VCaP (cell line): ENCODE data around the gene OPRL1.

Experiments
- H3K27ac ChIP-seq: fragments of 450-650 bp; 2 replicates; pipeline ENCODE4 v1.5.1; 2017
- TF ChIP-seq, protein P1 (sequence below): fragments of 450-650 bp; conservative IDR thresholded peaks from 2 replicates; pipeline ENCODE4 v1.5.1; 2017; ENCODE audit warnings: mild to moderate bottlenecking, moderate library complexity

The OPRL1 gene

DNA sequence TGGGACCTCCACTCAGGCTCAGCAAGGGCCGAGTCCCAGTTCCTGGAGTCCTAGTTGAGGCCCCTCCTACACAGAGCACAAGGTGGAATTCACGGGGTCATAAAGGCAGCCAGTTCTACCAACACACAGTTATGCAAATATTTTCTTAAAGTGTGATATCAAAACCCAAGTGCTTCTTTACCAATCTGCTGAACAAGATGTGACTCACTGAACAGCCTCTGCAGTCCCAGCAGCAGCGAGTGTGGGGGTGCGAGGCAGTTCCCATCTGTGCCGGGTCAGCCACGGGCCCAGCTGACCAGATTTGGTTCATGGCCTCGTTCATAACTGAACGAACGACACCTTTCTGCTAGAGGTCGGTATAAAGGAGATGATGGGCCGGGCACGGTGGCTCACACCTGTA lies 21.3 kb upstream of the OPRL1 start:
- TF ChIP-seq, protein P1, sequence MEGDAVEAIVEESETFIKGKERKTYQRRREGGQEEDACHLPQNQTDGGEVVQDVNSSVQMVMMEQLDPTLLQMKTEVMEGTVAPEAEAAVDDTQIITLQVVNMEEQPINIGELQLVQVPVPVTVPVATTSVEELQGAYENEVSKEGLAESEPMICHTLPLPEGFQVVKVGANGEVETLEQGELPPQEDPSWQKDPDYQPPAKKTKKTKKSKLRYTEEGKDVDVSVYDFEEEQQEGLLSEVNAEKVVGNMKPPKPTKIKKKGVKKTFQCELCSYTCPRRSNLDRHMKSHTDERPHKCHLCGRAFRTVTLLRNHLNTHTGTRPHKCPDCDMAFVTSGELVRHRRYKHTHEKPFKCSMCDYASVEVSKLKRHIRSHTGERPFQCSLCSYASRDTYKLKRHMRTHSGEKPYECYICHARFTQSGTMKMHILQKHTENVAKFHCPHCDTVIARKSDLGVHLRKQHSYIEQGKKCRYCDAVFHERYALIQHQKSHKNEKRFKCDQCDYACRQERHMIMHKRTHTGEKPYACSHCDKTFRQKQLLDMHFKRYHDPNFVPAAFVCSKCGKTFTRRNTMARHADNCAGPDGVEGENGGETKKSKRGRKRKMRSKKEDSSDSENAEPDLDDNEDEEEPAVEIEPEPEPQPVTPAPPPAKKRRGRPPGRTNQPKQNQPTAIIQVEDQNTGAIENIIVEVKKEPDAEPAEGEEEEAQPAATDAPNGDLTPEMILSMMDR: no peak
- peak overlapping the region; percentile 48 for H3K27ac ChIP-seq

DNA sequence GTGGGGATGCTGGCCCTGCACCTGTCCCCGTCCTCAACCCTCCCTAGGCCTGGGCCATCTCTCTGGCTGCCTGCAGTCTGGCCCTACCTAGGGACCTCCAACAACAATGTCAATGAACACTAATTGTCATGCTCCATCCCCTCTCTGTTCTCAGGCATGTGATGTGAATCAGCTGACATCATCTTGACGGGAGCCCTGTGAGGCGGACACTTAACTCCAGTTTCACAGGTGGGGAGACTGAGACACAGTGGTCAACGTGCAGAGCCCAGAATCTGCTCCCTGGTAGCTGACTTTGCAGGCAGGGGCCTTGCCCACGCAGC lies 17.6 kb upstream of the OPRL1 start:
- H3K27ac ChIP-seq: peak overlapping the region; percentile 87
- TF ChIP-seq, protein P1: no peak

DNA sequence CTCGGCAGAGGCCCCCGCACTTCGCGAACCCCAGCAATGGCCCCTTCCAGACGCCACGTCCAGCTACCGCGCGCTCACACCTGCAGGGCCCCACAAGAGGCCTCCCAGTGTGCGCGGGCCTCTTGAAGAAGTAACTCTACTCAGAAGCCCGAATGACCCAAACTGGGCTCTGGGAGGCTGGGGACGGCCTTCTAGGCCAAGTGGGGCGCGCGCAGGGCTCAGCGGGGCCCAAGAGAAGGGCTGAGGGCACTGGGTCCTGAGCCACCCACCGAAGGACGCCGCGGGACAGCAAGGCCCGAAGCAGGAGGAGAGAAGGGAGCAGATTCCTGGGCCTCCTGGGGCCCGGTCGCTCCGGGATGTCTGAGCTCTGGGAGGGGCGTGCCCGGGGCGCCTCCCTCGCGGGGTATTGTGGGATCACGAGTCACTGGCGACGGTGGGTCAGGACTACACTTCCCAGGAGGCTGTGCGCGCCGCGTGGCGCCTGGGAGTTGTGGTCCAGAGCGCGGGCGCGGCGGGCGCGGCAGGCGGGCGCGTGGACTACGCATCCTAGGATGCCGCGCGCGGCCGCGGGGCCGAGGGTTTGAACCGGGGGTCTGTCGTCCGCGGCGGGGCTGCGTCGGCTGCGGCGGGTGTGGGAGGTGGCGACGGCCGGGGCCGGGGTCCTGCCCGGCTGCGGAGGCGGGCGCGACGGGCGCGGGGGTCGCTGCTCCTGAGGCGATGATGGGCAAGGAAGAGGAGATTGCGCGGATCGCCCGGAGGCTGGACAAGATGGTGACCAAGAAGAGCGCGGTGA lies 17.1 kb upstream of the OPRL1 start, which contains the start of gene TCEA2:
Gene TCEA2 (plus strand): TSS at position 603 of the 793 bp plus-strand sequence. CDS start 115 bp downstream, at position 718.
- H3K27ac ChIP-seq: peak within 1 kb of the TSS; percentile 87
- TF ChIP-seq, protein P1: no peak

DNA sequence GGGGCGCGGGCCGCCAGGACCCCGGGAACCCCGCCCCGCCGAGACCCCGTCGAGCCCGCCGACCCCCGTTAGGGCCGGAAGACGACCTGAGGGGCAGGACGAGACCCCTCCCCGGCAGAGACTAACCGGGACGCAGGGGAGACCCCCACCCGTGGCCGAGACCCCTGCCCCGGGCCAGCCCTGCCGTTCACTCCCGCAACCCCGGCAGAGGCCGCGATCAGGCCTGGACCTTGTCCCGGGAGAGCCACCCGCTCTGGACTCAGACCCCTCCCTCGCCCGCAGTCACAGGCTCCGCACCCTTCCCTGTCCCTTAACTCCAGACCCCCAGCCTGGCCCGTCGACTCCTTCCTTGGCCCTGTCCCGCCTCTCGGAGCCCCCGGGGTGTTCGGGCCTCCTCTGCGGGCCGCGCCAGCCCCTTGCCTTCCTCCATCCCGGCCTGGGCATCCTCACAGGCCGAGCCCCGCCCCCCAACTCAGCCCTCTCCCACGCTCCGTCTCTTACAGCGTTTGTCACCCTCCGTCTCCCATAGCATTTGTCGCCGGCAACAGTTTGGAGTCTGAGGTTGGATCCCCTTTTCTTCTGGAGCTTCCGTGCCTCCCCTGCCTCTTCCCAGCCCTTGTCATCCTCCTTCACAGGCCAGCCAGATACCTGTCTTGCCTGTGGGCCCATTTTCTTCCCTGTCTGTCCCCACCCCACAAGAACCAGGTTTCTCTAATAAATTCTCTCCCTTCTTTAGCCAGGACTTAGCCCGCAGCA lies 16.3 kb upstream of the OPRL1 start:
- TF ChIP-seq, protein P1: no peak
- peak overlapping the region; percentile 87 for H3K27ac ChIP-seq

DNA sequence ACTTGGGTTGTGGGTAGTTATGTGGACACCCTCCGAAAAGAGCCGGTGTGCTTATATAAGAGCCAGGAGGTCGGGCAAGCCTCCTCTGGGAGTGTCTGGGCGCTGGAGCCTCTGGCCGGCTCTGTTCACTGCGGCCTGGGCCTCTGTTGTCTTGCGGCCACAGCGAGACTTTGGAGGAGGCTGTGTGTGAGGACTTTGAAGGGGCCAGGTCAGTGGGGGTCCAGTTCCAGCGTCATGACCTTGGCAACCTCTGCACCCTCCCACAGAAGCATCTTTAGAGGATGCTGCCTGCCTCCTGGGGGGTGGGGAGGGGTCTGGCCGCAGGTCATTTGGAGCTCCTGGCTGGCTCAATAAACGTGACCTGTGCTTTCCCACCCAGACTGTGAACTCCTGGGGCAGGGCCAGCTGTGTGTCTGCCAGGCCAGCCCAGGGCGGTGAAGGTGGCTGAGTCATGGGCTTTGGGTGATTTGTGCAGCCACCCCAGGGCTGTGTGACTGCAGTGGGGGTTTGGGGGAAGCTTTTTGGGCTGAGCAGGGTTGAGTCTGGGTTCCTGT lies 15.7 kb upstream of the OPRL1 start:
- TF ChIP-seq, protein P1: no peak
- H3K27ac ChIP-seq: peak overlapping the region; percentile 87; the same call in 1 of the 2 replicates

DNA sequence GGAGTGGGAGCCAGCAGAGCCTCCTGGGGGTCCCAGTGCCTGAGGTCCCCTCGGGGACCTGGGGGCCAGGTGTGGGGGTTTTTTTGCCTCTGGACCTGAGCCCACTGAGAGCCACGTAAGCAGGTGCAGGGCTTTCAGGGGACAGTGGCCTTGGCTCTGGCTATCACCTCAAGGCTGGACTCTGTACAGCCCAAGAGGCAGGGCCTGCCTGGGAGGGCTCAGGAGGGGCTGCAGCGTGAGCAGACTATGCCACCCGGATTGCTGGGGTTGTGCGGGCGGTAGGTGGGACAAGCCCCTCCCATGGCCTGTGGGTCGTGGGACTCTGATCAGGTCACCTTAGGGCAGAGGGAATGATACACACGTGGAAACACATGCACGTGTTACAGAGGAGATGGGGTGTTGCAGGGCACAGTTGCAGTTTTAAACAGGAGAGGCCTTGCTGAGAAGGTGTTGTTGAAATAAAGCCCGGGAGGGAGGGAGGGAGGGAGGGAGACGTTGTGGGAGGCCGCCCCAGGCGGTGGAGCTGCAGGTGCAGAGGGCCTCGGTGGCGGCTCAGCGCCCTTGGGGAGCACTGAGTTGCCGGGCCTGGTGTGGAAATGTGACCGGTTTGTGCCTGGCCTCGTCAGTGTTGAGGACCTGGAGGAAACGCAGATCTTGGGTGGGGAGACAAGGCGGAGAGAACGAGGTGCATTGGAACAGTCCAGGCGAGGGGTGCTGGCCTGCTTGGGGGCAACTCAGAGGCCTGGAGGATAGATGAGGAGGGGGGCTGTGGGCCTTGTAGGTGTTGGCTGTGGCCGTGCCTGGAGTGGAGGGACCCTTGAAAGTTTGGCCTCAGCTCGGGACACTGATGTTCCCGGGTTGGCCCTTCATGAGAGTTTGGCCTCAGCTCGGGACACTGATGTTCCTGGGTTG lies 14.6 kb upstream of the OPRL1 start:
- no peak overlapping the region for H3K27ac ChIP-seq
- TF ChIP-seq, protein P1: no peak
